OCI-LY7 (cell line): ENCODE results near the gene TMEM266. TPM values are rescaled to one million over a fixed set of nuclear protein-coding genes. Genes with fewer than 3 reads are reported as not detected.

Experiments used
- BruUV-seq: library from RNA; stranded (reverse); fragments of 400-500 nt; replicated peaks from 2 replicates; lab custom pipeline; 2021; lab: Mats Ljungman, UMichigan
- CTCF ChIA-PET: fragments of 300-600 bp; sonication (Branson Sonifier 250); formaldehyde crosslinking; loops from one replicate; lab custom pipeline; 2022; ENCODE audit warnings: antibody characterized with exemption; ENCODE audit not compliant: unreplicated experiment; lab: Charles Lee
- POLR2A ChIA-PET: fragments of 300-600 bp; sonication (Branson Sonifier 250); formaldehyde crosslinking; loops from one replicate; lab custom pipeline; 2022; ENCODE audit warnings: antibody characterized with exemption; lab: Charles Lee
- DNase-seq: peaks from one replicate; pipeline ENCODE4 v3.0.0-alpha.2; 2015; ENCODE audit warnings: low spot score
- H2AFZ ChIP-seq: fragments of 200-600 bp; sonication (generic), shearing (Covaris generic); 2 replicates; pipeline ENCODE4 v1.6.1; 2014; ENCODE audit warnings: mild to moderate bottlenecking, antibody characterized with exemption, low read length, moderate library complexity
- H3K27ac ChIP-seq: fragments of 200-600 bp; sonication (generic); 2 replicates; pipeline ENCODE4 v1.5.1; 2014; ENCODE audit warnings: mixed run types, low read depth, mild to moderate bottlenecking, moderate library complexity, low read length, inconsistent platforms; ENCODE audit not compliant: poor library complexity, severe bottlenecking
- H3K36me3 ChIP-seq: fragments of 200-600 bp; sonication (generic); 2 replicates; pipeline ENCODE4 v1.6.1; 2014; ENCODE audit warnings: mild to moderate bottlenecking, antibody characterized with exemption, low read length, moderate library complexity, mixed read lengths; ENCODE audit not compliant: insufficient read depth
- H3K4me1 ChIP-seq: fragments of 200-600 bp; sonication (generic); 2 replicates; pipeline ENCODE4 v1.5.1; 2014; ENCODE audit warnings: mild to moderate bottlenecking, low read length; ENCODE audit not compliant: insufficient read depth, poor library complexity, severe bottlenecking
- H3K4me2 ChIP-seq: fragments of 200-600 bp; sonication (generic); 2 replicates; pipeline ENCODE4 v1.6.1; 2014; ENCODE audit warnings: mild to moderate bottlenecking, low read length
- H3K4me3 ChIP-seq: fragments of 200-600 bp; sonication (generic); 2 replicates; pipeline ENCODE4 v1.5.1; 2014; ENCODE audit warnings: mild to moderate bottlenecking, low read depth, low read length; ENCODE audit not compliant: poor library complexity, severe bottlenecking
- H3K79me2 ChIP-seq: fragments of 200-600 bp; sonication (generic); 2 replicates; pipeline ENCODE4 v1.6.1; 2016; ENCODE audit warnings: low read depth, mild to moderate bottlenecking, low read length, moderate library complexity, mixed read lengths; ENCODE audit not compliant: insufficient read depth
- H3K9me2 ChIP-seq: fragments of 200-600 bp; sonication (generic); 2 replicates; pipeline ENCODE4 v1.6.1; 2016; ENCODE audit warnings: mild to moderate bottlenecking, low read length, mixed read lengths; ENCODE audit not compliant: insufficient read depth
- H3K9me3 ChIP-seq: fragments of 200-600 bp; sonication (generic); 2 replicates; pipeline ENCODE4 v1.6.1; 2014; ENCODE audit warnings: mild to moderate bottlenecking, mixed run types, low read length, mixed read lengths
- H4K20me1 ChIP-seq: fragments of 200-600 bp; sonication (generic); 2 replicates; pipeline ENCODE4 v1.6.1; 2014; ENCODE audit warnings: mild to moderate bottlenecking, antibody characterized with exemption, low read length, moderate library complexity, mixed read lengths; ENCODE audit not compliant: insufficient read depth
- CTCF ChIP-seq: fragments of 200-600 bp; sonication (generic); conservative IDR thresholded peaks from 2 replicates; pipeline ENCODE4 v1.5.1; 2014; ENCODE audit warnings: mild to moderate bottlenecking, antibody characterized with exemption, low read length, moderate library complexity, mixed read lengths
- EZH2phosphoT487 ChIP-seq: fragments of 200-600 bp; sonication (generic); IDR thresholded peaks from 2 replicates; pipeline ENCODE4 v1.6.1; 2018; ENCODE audit warnings: low read depth, borderline replicate concordance, mild to moderate bottlenecking, mixed run types, antibody characterized with exemption, low read length, moderate library complexity, mixed read lengths
- intact Hi-C: fragments of 100-400 bp; cut with micrococcal nuclease; formaldehyde crosslinking; loops from one replicate; pipeline ENCODE4 v1.10.0; 2022; ENCODE audit not compliant: unreplicated experiment
- total RNA-seq, 2 experiments: library from RNA; depleted of rRNA in 1 of 2; stranded (reverse); fragments of >200 nt in 1 of 2; shearing (Covaris generic) in 1 of 2; gene quantifications; 2 replicates each; pipeline ENCODE4 v1.2.3, GENCODE V29; 2014 to 2022

The TMEM266 gene
- total RNA-seq, 2 experiments from 2014 or later, result not detected

DNA sequence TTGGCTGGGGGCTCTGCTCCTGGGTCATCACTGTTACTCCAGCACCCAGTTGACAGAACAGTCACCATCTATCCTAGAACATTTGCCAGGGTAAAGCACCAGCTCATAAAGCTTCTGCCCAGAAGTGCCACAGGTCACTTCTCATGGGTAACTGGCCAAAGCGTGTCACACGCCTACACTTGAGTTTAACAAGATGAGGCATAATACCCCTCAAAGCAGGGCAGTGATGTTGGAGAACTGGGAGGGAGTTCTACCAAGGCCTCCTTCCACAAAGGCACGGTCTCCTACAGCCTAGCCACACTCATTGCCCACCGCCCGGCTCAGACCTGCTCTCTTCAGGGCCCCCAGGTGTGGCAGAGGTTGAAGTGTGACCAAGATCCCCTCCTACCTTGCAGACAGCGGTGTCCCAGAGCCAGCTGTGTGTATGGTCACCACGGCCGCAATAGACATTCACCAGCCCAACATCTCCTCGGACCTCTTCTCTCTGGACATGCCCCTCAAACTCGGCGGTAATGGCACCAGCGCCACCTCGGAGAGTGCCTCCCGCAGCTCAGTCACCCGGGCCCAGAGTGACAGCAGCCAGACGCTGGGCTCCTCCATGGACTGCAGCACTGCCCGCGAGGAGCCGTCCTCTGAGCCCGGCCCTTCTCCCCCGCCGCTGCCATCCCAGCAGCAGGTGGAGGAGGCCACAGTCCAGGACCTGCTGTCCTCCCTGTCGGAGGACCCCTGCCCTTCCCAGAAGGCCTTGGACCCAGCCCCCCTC lies 143.7 kb downstream of the TMEM266 start:
- H3K4me2 ChIP-seq, result no peak overlapping the region
- H3K36me3 ChIP-seq, result peaks cover 4% of the 10 kb centered on the region; the same call in 1 of the 2 replicates
- H3K4me1 ChIP-seq, result no peaks in the 10 kb centered on the region
- ChIA-PET CTCF (no interaction called here), POLR2A (no interaction called here)
- no peaks in the 10 kb centered on the region for H3K9me3 ChIP-seq
- H3K79me2 ChIP-seq, result no peaks in the 10 kb centered on the region
- no peaks in the 10 kb centered on the region for H4K20me1 ChIP-seq
- no peak overlapping the region for H3K4me3 ChIP-seq
- TF ChIP-seq EZH2phosphoT487 (no peak), CTCF (no peak)
- no peak overlapping the region for H2AFZ ChIP-seq
- BruUV-seq, result no TSS peak
- DNase-seq, result no peak
- no peak overlapping the region for H3K27ac ChIP-seq
- H3K9me2 ChIP-seq, result no peaks in the 10 kb centered on the region
- intact Hi-C loops, result no loop called here

- Histone ChIP-seq H3K4me3 (no peak overlapping the region), H2AFZ (no peak overlapping the region), H3K79me2 (no peaks in the 10 kb centered on the region), H3K9me3 (no peaks in the 10 kb centered on the region), H3K9me2 (no peaks in the 10 kb centered on the region), H3K27ac (no peak overlapping the region), H4K20me1 (no peaks in the 10 kb centered on the region), H3K4me2 (no peak overlapping the region), H3K4me1 (no peaks in the 10 kb centered on the region), H3K36me3 (peaks cover 4% of the 10 kb centered on the region; the same call in 1 of the 2 replicates)
- TF ChIP-seq EZH2phosphoT487, result no peak
- TF ChIP-seq CTCF, result no peak
- intact Hi-C loops, result no loop called here
- DNase-seq, result no peak
- BruUV-seq, result no TSS peak
- ChIA-PET POLR2A (interaction anchor here (0.7 kb wide), 1 partner anchor 12 kb away, joined by 3 read pairs; no protein-coding TSS in a partner anchor), CTCF (interaction anchor here (0.6 kb wide), 2 partner anchors 65 to 1670 kb away, joined by 3 read pairs; no protein-coding TSS in a partner anchor)
Measured at GRCh38 chr15:76204109-76204845, 144.5 kb downstream of the TMEM266 start.
